ENCODE measurements around the gene NUDT8.

DNA sequence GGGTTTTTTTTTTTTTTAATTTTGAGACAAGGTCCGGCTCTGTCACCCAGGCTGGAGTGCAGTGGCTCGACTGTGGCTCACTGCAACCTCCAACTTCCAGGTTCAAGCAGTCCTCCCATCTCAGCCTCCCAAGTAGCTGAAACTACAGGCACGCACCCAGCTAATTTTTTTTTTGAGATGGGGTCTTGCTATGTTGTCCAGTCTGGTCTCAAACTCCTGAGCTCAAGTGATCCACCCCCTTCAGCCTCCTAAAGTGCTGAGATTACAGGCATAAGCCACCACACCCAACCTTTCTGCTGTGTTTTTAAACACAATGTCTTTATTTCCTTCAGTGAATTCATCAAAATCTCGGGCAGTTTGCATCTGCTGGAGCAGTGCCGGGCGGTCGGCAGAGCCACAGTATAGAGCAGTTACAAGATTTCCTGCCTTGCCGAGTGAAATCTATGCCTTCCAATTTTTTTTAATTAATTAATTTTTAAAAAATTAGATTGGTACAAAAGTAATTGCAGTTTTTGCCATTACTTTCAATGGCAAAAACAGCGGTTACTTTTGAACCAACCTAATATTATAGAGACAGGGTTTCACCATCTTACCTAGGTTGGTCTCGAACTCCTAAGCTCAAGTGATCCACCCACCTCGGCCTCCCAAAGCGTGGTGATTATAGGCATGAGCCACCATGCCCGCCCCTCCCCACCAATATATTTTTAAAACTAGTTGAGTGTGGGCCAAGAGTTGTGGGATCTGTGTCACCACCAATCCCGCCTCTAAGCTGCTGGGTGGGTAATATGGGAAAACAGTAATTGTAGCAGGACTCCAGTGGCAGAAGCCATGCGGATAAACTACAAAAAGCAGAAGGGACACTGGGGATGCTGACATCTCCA is 23.5 kb upstream of the NUDT8 start:
- TF ChIP-seq JUND (IDR thresholded peaks at IDR 0.05; ENCODE audit: low read depth, low read length) = no peak
- TF ChIP-seq, protein P1, sequence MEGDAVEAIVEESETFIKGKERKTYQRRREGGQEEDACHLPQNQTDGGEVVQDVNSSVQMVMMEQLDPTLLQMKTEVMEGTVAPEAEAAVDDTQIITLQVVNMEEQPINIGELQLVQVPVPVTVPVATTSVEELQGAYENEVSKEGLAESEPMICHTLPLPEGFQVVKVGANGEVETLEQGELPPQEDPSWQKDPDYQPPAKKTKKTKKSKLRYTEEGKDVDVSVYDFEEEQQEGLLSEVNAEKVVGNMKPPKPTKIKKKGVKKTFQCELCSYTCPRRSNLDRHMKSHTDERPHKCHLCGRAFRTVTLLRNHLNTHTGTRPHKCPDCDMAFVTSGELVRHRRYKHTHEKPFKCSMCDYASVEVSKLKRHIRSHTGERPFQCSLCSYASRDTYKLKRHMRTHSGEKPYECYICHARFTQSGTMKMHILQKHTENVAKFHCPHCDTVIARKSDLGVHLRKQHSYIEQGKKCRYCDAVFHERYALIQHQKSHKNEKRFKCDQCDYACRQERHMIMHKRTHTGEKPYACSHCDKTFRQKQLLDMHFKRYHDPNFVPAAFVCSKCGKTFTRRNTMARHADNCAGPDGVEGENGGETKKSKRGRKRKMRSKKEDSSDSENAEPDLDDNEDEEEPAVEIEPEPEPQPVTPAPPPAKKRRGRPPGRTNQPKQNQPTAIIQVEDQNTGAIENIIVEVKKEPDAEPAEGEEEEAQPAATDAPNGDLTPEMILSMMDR (IDR thresholded peaks at IDR 0.05 in 2 of 3, conservative IDR thresholded peaks at IDR 0.05 in 1 of 3; ENCODE audit: control insufficient read depth in 2 of 3, extremely low read depth in 1 of 3, insufficient read depth in 1 of 3, low read depth in 3 of 3, low read length in 3 of 3) = no peak
- TF ChIP-seq TCF12 (IDR thresholded peaks at IDR 0.05; ENCODE audit: low read depth, low read length) = no peak
- TF ChIP-seq ZNF24 (IDR thresholded peaks at IDR 0.05) = no peak
- TF ChIP-seq EZH2 (IDR thresholded peaks at IDR 0.05; ENCODE audit: borderline replicate concordance, control insufficient read depth, low read depth, low read length) = no peak
- no peak for TF ChIP-seq WRNIP1 (IDR thresholded peaks at IDR 0.05; ENCODE audit: borderline replicate concordance, low read depth, low read length)
- no peak for TF ChIP-seq NR2C2 (IDR thresholded peaks at IDR 0.05; ENCODE audit: borderline replicate concordance, control insufficient read depth, insufficient read length, low read depth)
